Measurements from ENCODE around the gene SUPT20HL1. TPM values are rescaled to one million over a fixed set of nuclear protein-coding genes. Genes with fewer than 3 reads are reported as not detected.
"Not testable (repeated sequence)": the region's sequence is repeated elsewhere in the genome, so short reads cannot be mapped to it uniquely, and the experiment has no call there.

The SUPT20HL1 gene
- total RNA-seq, 4 donors from 2014 or later = not detected

- no peak for TF ChIP-seq CTCF (IDR thresholded peaks at IDR 0.05)
- DNase-seq (ENCODE audit: low spot score) (no peak), ATAC-seq (ENCODE audit: low FRiP score) (no peak)
These were observed 16.0 kb downstream of the SUPT20HL1 start for GRCh38 chrX:24376403-24376802.

GRCh38 chrX:24377195-24377594 lies 16.8 kb downstream of the SUPT20HL1 start:
- DNase-seq (ENCODE audit: low spot score) = no peak
- ATAC-seq (ENCODE audit: low FRiP score) = no peak
- no peak for TF ChIP-seq CTCF (IDR thresholded peaks at IDR 0.05)

- TF ChIP-seq CTCF (IDR thresholded peaks at IDR 0.05) = no peak
- ATAC-seq (ENCODE audit: low FRiP score) = no peak
These were observed 17.6 kb downstream of the SUPT20HL1 start for GRCh38 chrX:24377911-24378468.

GRCh38 chrX:24378706-24379105 lies 18.3 kb downstream of the SUPT20HL1 start:
- no peak for DNase-seq (ENCODE audit: low spot score)
- no peak for TF ChIP-seq CTCF (IDR thresholded peaks at IDR 0.05)
- no peak for ATAC-seq (ENCODE audit: low FRiP score)

More at GRCh38 chrX:24377911-24378468, 17.6 kb downstream of the SUPT20HL1 start:
- DNase-seq (ENCODE audit: low spot score) = no peak

- no peak for TF ChIP-seq CTCF (IDR thresholded peaks at IDR 0.05)
- ATAC-seq (ENCODE audit: low FRiP score) = no peak
- DNase-seq (ENCODE audit: low spot score) = no peak
These were observed 20.1 kb downstream of the SUPT20HL1 start for GRCh38 chrX:24380262-24381187.

GRCh38 chrX:24382315-24382714 lies 21.9 kb downstream of the SUPT20HL1 start:
- ATAC-seq (ENCODE audit: low FRiP score); DNase-seq (ENCODE audit: low spot score): not testable (repeated sequence)

GRCh38 chrX:24387724-24388123 lies 27.3 kb downstream of the SUPT20HL1 start:
- DNase-seq (ENCODE audit: low spot score) (no peak), ATAC-seq (ENCODE audit: low FRiP score) (no peak)
- no peak for TF ChIP-seq CTCF (IDR thresholded peaks at IDR 0.05)

Data from omental fat pad (tissue), 4 donors.